NT2/D1 (cell line): ENCODE measurements around the gene AKAP13.

ENCODE experiments used
- SUZ12 ChIP-seq: IDR thresholded peaks from 2 replicates; pipeline ENCODE4 v1.6.1; 2011; ENCODE audit not compliant: insufficient read length, insufficient read depth; ENCODE audit errors: extremely low read depth
- YY1 ChIP-seq: IDR thresholded peaks from 2 replicates; pipeline ENCODE4 v1.6.1; 2011; ENCODE audit not compliant: insufficient read length, insufficient read depth
- ZNF274 ChIP-seq: IDR thresholded peaks from 2 replicates; pipeline ENCODE4 v1.6.1; 2011; ENCODE audit warnings: mild to moderate bottlenecking, low read depth, low read length

GRCh38 chr15:85414495-85414894 lies 34.1 kb downstream of the AKAP13 start:
- TF ChIP-seq SUZ12 (no peak), YY1 (no peak), ZNF274 (no peak)
